Mucosa of stomach (tissue), 1 donor: ENCODE data around the gene PLXNA3.
A peak's percentile ranks its signal among the peaks of the same experiment; 100 is the strongest.

Experiments used
- H3K27me3 ChIP-seq: one replicate; pipeline ENCODE4 v1.7.0; 2013; ENCODE audit warnings: mild to moderate bottlenecking, low read length; ENCODE audit not compliant: control insufficient read depth, insufficient read depth
- H3K36me3 ChIP-seq: one replicate; pipeline ENCODE4 v1.7.0; 2013; ENCODE audit warnings: low read length; ENCODE audit not compliant: control insufficient read depth, insufficient read depth
- H3K4me1 ChIP-seq: one replicate; pipeline ENCODE4 v1.7.0; 2013; ENCODE audit warnings: mild to moderate bottlenecking, low read length; ENCODE audit not compliant: control insufficient read depth, insufficient read depth
- H3K4me3 ChIP-seq: one replicate; pipeline ENCODE4 v1.7.0; 2013; ENCODE audit warnings: low read length
- H3K9ac ChIP-seq: one replicate; pipeline ENCODE4 v1.7.0; 2013; ENCODE audit warnings: mild to moderate bottlenecking, low read length, moderate library complexity
- H3K9me3 ChIP-seq: one replicate; pipeline ENCODE4 v1.7.0; 2013; ENCODE audit warnings: mild to moderate bottlenecking, low read length, moderate library complexity; ENCODE audit not compliant: control insufficient read depth
- donor health status: Pancreatic carcinoma.

The PLXNA3 gene

DNA sequence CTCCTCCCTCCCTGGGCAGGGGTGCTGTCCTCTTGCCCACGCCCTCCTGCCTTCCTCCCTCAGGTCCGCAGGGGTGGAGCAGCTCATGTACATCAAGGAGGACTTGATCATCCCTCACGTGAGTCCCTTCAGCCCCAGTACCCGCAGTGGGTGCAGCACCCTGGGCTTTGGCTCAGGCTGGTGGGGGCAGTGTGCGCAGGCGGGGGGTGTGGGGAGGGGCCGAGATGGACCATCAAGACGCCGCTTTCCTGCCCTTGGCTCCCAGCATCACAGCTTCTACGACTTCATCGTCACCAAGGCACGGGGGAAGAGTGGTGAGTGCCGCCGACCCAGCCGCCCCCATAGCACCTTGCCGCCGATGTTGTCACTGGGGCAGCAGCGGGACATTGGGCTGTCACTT is 8.5 kb upstream of the PLXNA3 start:
- Histone ChIP-seq H3K9me3 (no peaks in the 10 kb centered on the region), H3K27me3 (no peaks in the 10 kb centered on the region), H3K9ac (no peak overlapping the region), H3K4me1 (peaks cover 7% of the 10 kb centered on the region), H3K4me3 (no peak overlapping the region), H3K36me3 (no peaks in the 10 kb centered on the region)

GRCh38 chrX:154450312-154450711 is 7.8 kb upstream of the PLXNA3 start:
- H3K9ac ChIP-seq, result no peak overlapping the region
- no peaks in the 10 kb centered on the region for H3K4me1 ChIP-seq
- no peaks in the 10 kb centered on the region for H3K27me3 ChIP-seq
- no peak overlapping the region for H3K4me3 ChIP-seq
- no peaks in the 10 kb centered on the region for H3K9me3 ChIP-seq
- H3K36me3 ChIP-seq, result no peaks in the 10 kb centered on the region

- Histone ChIP-seq H3K36me3 (no peaks in the 10 kb centered on the region), H3K9ac (no peak overlapping the region), H3K9me3 (no peaks in the 10 kb centered on the region), H3K4me1 (no peaks in the 10 kb centered on the region), H3K27me3 (no peaks in the 10 kb centered on the region), H3K4me3 (no peak overlapping the region)
Observed at GRCh38 chrX:154452823-154453222, 5.3 kb upstream of the PLXNA3 start.

GRCh38 chrX:154457491-154458115 is 478 bp upstream of the PLXNA3 start:
- Histone ChIP-seq H3K9ac (no peak overlapping the region), H3K4me1 (peaks cover 4% of the 10 kb centered on the region), H3K4me3 (no peak overlapping the region), H3K27me3 (no peaks in the 10 kb centered on the region), H3K9me3 (no peaks in the 10 kb centered on the region), H3K36me3 (no peaks in the 10 kb centered on the region)

DNA sequence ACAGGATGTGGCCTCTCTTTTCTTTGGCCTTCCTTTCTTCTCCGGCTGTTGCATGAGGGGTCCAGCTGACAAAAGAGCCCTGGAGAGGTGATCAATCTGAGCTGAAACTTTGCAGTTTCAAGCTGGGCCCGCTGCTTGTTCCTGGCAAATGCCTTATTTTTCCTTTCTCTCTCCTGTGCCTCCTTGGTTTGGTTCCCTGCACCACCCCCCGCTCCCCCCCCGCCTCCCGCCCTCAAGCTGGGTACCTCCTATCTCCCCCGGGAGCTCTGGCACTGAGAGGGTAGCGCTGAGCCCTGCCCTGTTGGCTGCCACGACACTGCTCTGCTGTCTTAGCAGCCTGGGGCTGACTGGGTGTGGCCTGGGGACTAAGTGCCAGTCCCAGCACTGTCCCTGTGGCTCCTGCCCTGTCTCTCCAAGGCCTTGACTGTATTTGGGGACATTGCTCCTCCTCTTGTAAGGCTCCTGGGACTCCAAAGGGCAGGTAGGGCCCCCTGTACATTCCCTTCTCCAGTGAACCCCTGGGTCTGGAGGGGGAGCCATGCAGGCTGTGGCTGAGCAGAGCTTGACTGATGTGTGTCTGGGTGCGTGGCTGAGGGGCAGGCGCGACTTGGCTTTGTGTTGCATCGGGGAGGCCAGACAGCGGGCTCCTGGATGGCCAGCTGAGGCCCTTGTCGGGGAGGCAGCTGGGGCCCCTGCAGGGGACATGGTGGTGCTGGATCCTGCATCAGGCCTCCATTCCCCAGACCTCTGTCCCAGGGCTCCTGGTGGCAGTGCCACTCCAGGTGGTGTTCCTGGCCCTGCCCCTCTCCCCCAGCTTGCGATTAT is 1.1 kb downstream of the PLXNA3 start:
- Histone ChIP-seq H3K9me3 (no peaks in the 10 kb centered on the region), H3K4me1 (peaks cover 4% of the 10 kb centered on the region), H3K27me3 (no peaks in the 10 kb centered on the region), H3K36me3 (no peaks in the 10 kb centered on the region), H3K4me3 (no peak overlapping the region), H3K9ac (peak overlapping the region; percentile 55)

- H3K36me3 ChIP-seq, result no peaks in the 10 kb centered on the region
- peaks cover 4% of the 10 kb centered on the region for H3K4me1 ChIP-seq
- H3K27me3 ChIP-seq, result no peaks in the 10 kb centered on the region
- no peak overlapping the region for H3K9ac ChIP-seq
- no peak overlapping the region for H3K4me3 ChIP-seq
- H3K9me3 ChIP-seq, result no peaks in the 10 kb centered on the region
Observed at GRCh38 chrX:154459832-154460231, 1.8 kb downstream of the PLXNA3 start.

DNA sequence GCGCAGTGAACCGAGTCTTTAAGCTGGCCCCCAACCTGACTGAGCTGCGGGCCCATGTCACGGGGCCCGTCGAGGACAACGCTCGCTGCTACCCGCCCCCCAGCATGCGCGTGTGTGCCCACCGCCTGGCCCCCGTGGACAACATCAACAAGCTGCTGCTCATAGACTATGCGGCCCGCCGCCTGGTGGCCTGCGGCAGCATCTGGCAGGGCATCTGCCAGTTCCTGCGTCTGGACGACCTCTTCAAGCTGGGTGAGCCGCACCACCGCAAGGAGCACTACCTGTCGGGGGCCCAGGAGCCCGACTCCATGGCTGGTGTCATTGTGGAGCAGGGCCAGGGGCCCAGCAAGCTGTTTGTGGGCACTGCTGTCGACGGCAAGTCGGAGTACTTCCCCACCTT is 2.2 kb downstream of the PLXNA3 start:
- H3K4me3 ChIP-seq, result no peak overlapping the region
- H3K9ac ChIP-seq, result no peak overlapping the region
- H3K4me1 ChIP-seq, result peaks cover 4% of the 10 kb centered on the region
- no peaks in the 10 kb centered on the region for H3K27me3 ChIP-seq
- H3K9me3 ChIP-seq, result no peaks in the 10 kb centered on the region
- H3K36me3 ChIP-seq, result no peaks in the 10 kb centered on the region

GRCh38 chrX:154462396-154462795 is 4.3 kb downstream of the PLXNA3 start:
- Histone ChIP-seq H3K4me3 (no peak overlapping the region), H3K4me1 (peaks cover 4% of the 10 kb centered on the region), H3K9ac (no peak overlapping the region), H3K27me3 (no peaks in the 10 kb centered on the region), H3K36me3 (no peaks in the 10 kb centered on the region), H3K9me3 (no peaks in the 10 kb centered on the region)

- Histone ChIP-seq H3K9ac (no peak overlapping the region), H3K9me3 (no peaks in the 10 kb centered on the region), H3K36me3 (no peaks in the 10 kb centered on the region), H3K4me3 (no peak overlapping the region), H3K27me3 (no peaks in the 10 kb centered on the region), H3K4me1 (peaks cover 4% of the 10 kb centered on the region)
Observed at GRCh38 chrX:154463611-154464220, 5.6 kb downstream of the PLXNA3 start.

DNA sequence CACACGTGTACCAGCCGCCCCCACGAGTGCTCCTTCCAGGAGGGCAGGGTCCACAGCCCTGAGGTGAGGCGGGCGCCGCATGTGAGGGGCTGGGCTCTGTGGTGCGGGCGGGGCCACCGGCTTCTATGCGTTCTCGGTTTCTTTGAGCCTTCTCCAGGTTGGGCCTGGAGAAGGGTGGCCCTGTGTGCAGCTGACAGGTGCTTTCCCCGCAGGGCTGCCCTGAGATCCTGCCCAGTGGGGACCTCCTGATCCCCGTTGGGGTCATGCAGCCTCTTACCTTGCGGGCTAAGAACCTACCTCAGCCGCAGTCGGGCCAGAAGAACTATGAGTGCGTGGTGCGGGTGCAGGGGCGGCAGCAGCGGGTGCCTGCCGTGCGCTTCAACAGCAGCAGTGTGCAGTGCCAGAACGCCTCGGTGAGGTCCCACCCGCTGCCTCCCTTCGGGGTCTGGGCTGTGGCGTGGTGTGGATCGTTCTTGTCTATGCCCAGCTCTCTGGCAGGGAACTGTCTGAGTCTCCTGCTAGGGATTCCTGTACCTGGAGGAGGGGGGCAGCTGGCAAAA is 6.8 kb downstream of the PLXNA3 start:
- no peak overlapping the region for H3K4me3 ChIP-seq
- no peaks in the 10 kb centered on the region for H3K9me3 ChIP-seq
- H3K27me3 ChIP-seq, result no peaks in the 10 kb centered on the region
- no peak overlapping the region for H3K9ac ChIP-seq
- peaks cover under 1% of the 10 kb centered on the region for H3K4me1 ChIP-seq
- no peaks in the 10 kb centered on the region for H3K36me3 ChIP-seq

DNA sequence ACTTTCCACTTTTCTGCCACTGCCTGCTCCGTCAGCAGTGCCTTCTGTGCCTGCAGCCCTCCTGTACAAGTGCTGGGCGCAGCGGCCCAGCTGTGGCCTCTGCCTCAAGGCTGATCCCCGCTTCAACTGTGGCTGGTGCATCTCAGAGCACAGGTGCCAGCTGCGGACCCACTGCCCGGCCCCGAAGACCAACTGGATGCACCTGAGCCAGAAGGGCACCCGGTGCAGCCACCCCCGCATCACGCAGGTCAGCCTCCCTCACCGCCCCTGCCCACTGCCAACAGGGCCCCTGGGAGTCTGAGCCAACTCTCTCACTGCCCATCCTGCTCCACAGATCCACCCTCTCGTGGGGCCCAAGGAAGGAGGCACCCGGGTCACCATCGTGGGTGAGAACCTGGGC is 7.5 kb downstream of the PLXNA3 start:
- no peaks in the 10 kb centered on the region for H3K36me3 ChIP-seq
- H3K9ac ChIP-seq, result no peak overlapping the region
- H3K9me3 ChIP-seq, result no peaks in the 10 kb centered on the region
- H3K27me3 ChIP-seq, result no peaks in the 10 kb centered on the region
- no peaks in the 10 kb centered on the region for H3K4me1 ChIP-seq
- no peak overlapping the region for H3K4me3 ChIP-seq

DNA sequence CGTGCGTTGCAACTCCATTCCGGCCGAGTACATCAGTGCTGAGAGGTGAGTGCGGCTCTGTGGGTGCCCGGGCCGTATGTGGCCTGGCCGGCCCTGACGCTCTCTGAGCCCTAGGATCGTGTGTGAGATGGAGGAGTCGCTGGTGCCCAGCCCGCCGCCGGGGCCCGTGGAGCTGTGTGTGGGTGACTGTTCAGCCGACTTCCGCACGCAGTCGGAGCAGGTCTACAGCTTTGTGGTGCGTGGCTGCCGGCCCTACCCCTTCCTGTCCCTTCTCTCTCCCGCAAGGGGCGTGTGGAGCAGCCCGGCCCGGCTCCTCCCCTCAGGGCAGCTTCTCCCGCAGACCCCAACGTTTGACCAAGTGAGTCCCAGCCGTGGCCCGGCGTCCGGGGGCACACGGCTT is 8.0 kb downstream of the PLXNA3 start:
- H3K9me3 ChIP-seq, result no peaks in the 10 kb centered on the region
- H3K4me1 ChIP-seq, result no peaks in the 10 kb centered on the region
- no peaks in the 10 kb centered on the region for H3K36me3 ChIP-seq
- H3K4me3 ChIP-seq, result no peak overlapping the region
- no peak overlapping the region for H3K9ac ChIP-seq
- no peaks in the 10 kb centered on the region for H3K27me3 ChIP-seq
